Stimulated activated CD8-positive, alpha-beta memory T cell treated with anti-CD3 and anti-CD28 coated beads, Interleukin-4, amount 100 ng/mL, for 48 hours (primary cell): ENCODE data around the gene IL1R1.
"Not testable (repeated sequence)": the region's sequence is repeated elsewhere in the genome, so short reads cannot be mapped to it uniquely, and the experiment has no call there.

Experiments
- DNase-seq: peaks from one replicate; pipeline ENCODE4 v3.0.0-alpha.2; 2020

IL1R1 gene

GRCh38 chr2:102141970-102142828, at the start of gene IL1R1:
IL1R1 (plus strand) TSS chr2:102142746; CDS start chr2:102157725, 14,979 bp downstream.
- DNase-seq = no peak

- no peak for DNase-seq
Measured at GRCh38 chr2:102093662-102094061, 48.9 kb upstream of the IL1R1 start.

- DNase-seq = no peak
Measured at GRCh38 chr2:102094917-102095316, 47.6 kb upstream of the IL1R1 start.

GRCh38 chr2:102096103-102096502, 46.4 kb upstream of the IL1R1 start:
- no peak for DNase-seq

- no peak for DNase-seq
Measured at GRCh38 chr2:102098756-102099155, 43.8 kb upstream of the IL1R1 start.

GRCh38 chr2:102099536-102100298, 42.8 kb upstream of the IL1R1 start:
- no peak for DNase-seq

GRCh38 chr2:102100371-102101096, 42.0 kb upstream of the IL1R1 start:
- no peak for DNase-seq

GRCh38 chr2:102101097-102101848, 41.3 kb upstream of the IL1R1 start:
- DNase-seq = no peak

- DNase-seq = no peak
Measured at GRCh38 chr2:102101849-102102635, 40.5 kb upstream of the IL1R1 start.

- not testable (repeated sequence) for DNase-seq
Measured at GRCh38 chr2:102102636-102102948, 40.0 kb upstream of the IL1R1 start.

GRCh38 chr2:102103284-102103683, 39.3 kb upstream of the IL1R1 start:
- no peak for DNase-seq

GRCh38 chr2:102103992-102104871, 38.3 kb upstream of the IL1R1 start:
- peak; percentile 82 for DNase-seq

GRCh38 chr2:102106133-102106556, 36.4 kb upstream of the IL1R1 start:
- DNase-seq = no peak

GRCh38 chr2:102106813-102107740, 35.5 kb upstream of the IL1R1 start:
- DNase-seq = not testable (repeated sequence)

GRCh38 chr2:102107741-102108070, 34.8 kb upstream of the IL1R1 start:
- DNase-seq = no peak

- DNase-seq = no peak
Measured at GRCh38 chr2:102109016-102109415, 33.5 kb upstream of the IL1R1 start.

- no peak for DNase-seq
Measured at GRCh38 chr2:102110171-102110570, 32.4 kb upstream of the IL1R1 start.

GRCh38 chr2:102110596-102111334, 31.8 kb upstream of the IL1R1 start:
- DNase-seq = no peak

GRCh38 chr2:102111823-102112222, 30.7 kb upstream of the IL1R1 start:
- DNase-seq = no peak
